IMR-90 (cell line): ENCODE data around the gene MYO1F. TPM values are rescaled to one million over a fixed set of nuclear protein-coding genes. Genes with fewer than 3 reads are reported as not detected.

ENCODE experiments used
- ATAC-seq: fragments of 200-7000 bp; cut with Tn5 transposase; 2 replicates; pipeline ENCODE4 v1.9.1; 2020; ENCODE audit warnings: low read depth, mild to moderate bottlenecking, moderate library complexity
- BruUV-seq: library from RNA; stranded (reverse); fragments of 400-500 nt; replicated peaks from 2 replicates; lab custom pipeline; 2021; lab: Mats Ljungman, UMichigan
- CTCF ChIA-PET: fragments of 300-600 bp; formaldehyde crosslinking; extraction: SDS; loops from one replicate; lab custom pipeline; 2021; ENCODE audit warnings: antibody characterized with exemption; lab: Yijun Ruan, JAX
- POLR2A ChIA-PET: fragments of 300-600 bp; sonication (Branson Sonifier 250); formaldehyde crosslinking; loops from one replicate; lab custom pipeline; 2022; ENCODE audit warnings: antibody characterized with exemption; ENCODE audit not compliant: unreplicated experiment; lab: Charles Lee
- DNase-seq: peaks from one replicate; pipeline ENCODE4 v3.0.0; 2013
- H2AFZ ChIP-seq: replicated peaks from 2 replicates; pipeline ENCODE3; 2013; ENCODE audit warnings: low read length, mild to moderate bottlenecking; ENCODE audit not compliant: poor library complexity
- H2AK5ac ChIP-seq: 2 replicates; pipeline ENCODE4 v1.6.1; 2013; ENCODE audit warnings: low read depth, low read length, inconsistent platforms
- H2AK9ac ChIP-seq: replicated peaks from 2 replicates; pipeline ENCODE3; 2013; ENCODE audit warnings: mild to moderate bottlenecking, low read depth, low read length, moderate library complexity; ENCODE audit not compliant: poor library complexity
- H2BK120ac ChIP-seq: 2 replicates; pipeline ENCODE4 v1.6.1; 2013; ENCODE audit warnings: low read depth, low read length, inconsistent platforms
- H2BK15ac ChIP-seq: 3 replicates; pipeline ENCODE4 v1.6.1; 2013; ENCODE audit warnings: low read depth, low read length, inconsistent platforms
- H2BK20ac ChIP-seq: 2 replicates; pipeline ENCODE4 v1.6.1; 2013; ENCODE audit warnings: low read depth, mild to moderate bottlenecking, inconsistent platforms, low read length, moderate library complexity
- H2BK5ac ChIP-seq: 2 replicates; pipeline ENCODE4 v1.6.1; 2013; ENCODE audit warnings: mild to moderate bottlenecking, low read depth, low read length, inconsistent platforms; ENCODE audit not compliant: poor library complexity, severe bottlenecking
- H3K14ac ChIP-seq: replicated peaks from 2 replicates; pipeline ENCODE4 v1.6.1; 2013; ENCODE audit warnings: low read depth, low read length, inconsistent platforms
- H3K18ac ChIP-seq: 2 replicates; pipeline ENCODE4 v1.6.1; 2013; ENCODE audit warnings: low read depth, low read length, control low read depth
- H3K23ac ChIP-seq: 2 replicates; pipeline ENCODE4 v1.6.1; 2013; ENCODE audit warnings: low read depth, low read length, inconsistent platforms
- H3K27ac ChIP-seq: 2 replicates; pipeline ENCODE4 v1.5.1; 2013; ENCODE audit warnings: mild to moderate bottlenecking, control low read depth, low read length; ENCODE audit not compliant: insufficient read depth
- H3K27me3 ChIP-seq: 2 replicates; pipeline ENCODE4 v1.6.1; 2013; ENCODE audit warnings: low read length; ENCODE audit not compliant: control insufficient read depth, insufficient read depth
- H3K36me3 ChIP-seq: 2 replicates; pipeline ENCODE4 v1.6.1; 2013; ENCODE audit warnings: low read length, mixed read lengths; ENCODE audit not compliant: control insufficient read depth, insufficient read depth
- H3K4ac ChIP-seq: 2 replicates; pipeline ENCODE4 v1.6.1; 2013; ENCODE audit warnings: low read depth, low read length, inconsistent platforms
- H3K4me1 ChIP-seq: 2 replicates; pipeline ENCODE4 v1.6.1; 2013; ENCODE audit warnings: low read length, mixed read lengths; ENCODE audit not compliant: control insufficient read depth, insufficient read depth
- H3K4me2 ChIP-seq: 2 replicates; pipeline ENCODE4 v1.6.1; 2013; ENCODE audit warnings: low read depth, mild to moderate bottlenecking, control low read depth, low read length, moderate library complexity
- H3K4me3 ChIP-seq: 2 replicates; pipeline ENCODE4 v1.5.1; 2013; ENCODE audit warnings: low read depth, mild to moderate bottlenecking, control low read depth, low read length, moderate library complexity; ENCODE audit not compliant: insufficient read depth
- H3K56ac ChIP-seq: 2 replicates; pipeline ENCODE4 v1.6.1; 2013; ENCODE audit warnings: low read length, inconsistent platforms; ENCODE audit not compliant: insufficient read depth; ENCODE audit errors: extremely low read depth
- H3K79me1 ChIP-seq, 2 experiments: 2 replicates each; pipeline ENCODE4 v1.6.1; 2013; ENCODE audit warnings: low read length in 2 of 2, inconsistent platforms in 1 of 2, low read depth in 1 of 2
- H3K9ac ChIP-seq: 2 replicates; pipeline ENCODE4 v1.6.1; 2013; ENCODE audit warnings: low read depth, low read length, control low read depth
- H3K9me1 ChIP-seq: 2 replicates; pipeline ENCODE4 v1.6.1; 2013; ENCODE audit warnings: low read length, inconsistent platforms; ENCODE audit not compliant: insufficient read depth
- H3K9me3 ChIP-seq: 2 replicates; pipeline ENCODE4 v1.6.1; 2013; ENCODE audit warnings: low read length; ENCODE audit not compliant: control insufficient read depth, insufficient read depth
- H4K20me1 ChIP-seq: 2 replicates; pipeline ENCODE4 v1.6.1; 2013; ENCODE audit warnings: low read length, inconsistent platforms; ENCODE audit not compliant: insufficient read depth
- H4K5ac ChIP-seq: 2 replicates; pipeline ENCODE4 v1.6.1; 2013; ENCODE audit warnings: mild to moderate bottlenecking, low read depth, low read length, control low read depth
- H4K8ac ChIP-seq, 2 experiments: 2 replicates each; pipeline ENCODE4 v1.6.1; 2013; ENCODE audit warnings: low read depth in 2 of 2, low read length in 2 of 2, control low read depth in 1 of 2, inconsistent platforms in 1 of 2
- H4K91ac ChIP-seq: 2 replicates; pipeline ENCODE4 v1.6.1; 2013; ENCODE audit warnings: low read depth, low read length, inconsistent platforms; ENCODE audit not compliant: insufficient read depth
- BHLHE40 ChIP-seq: fragments of 150-350 bp; IDR thresholded peaks from 2 replicates; pipeline ENCODE4 v1.6.1; 2016; ENCODE audit warnings: mild to moderate bottlenecking, low read depth, low read length
- CHD1 ChIP-seq: IDR thresholded peaks from 2 replicates; pipeline ENCODE4 v1.6.1; 2012; ENCODE audit warnings: low read depth, low read length, improper control_type of control experiment
- FOS ChIP-seq: fragments of 150-350 bp; IDR thresholded peaks from 2 replicates; pipeline ENCODE4 v1.6.1; 2016; ENCODE audit warnings: low read depth, low read length
- MAFK ChIP-seq: IDR thresholded peaks from 2 replicates; pipeline ENCODE4 v1.6.1; 2012; ENCODE audit warnings: low read depth, low read length, improper control_type of control experiment
- MAZ ChIP-seq: IDR thresholded peaks from 2 replicates; pipeline ENCODE4 v1.6.1; 2012; ENCODE audit warnings: low read depth, mild to moderate bottlenecking, low read length, improper control_type of control experiment, moderate library complexity, borderline replicate concordance
- MXI1 ChIP-seq: IDR thresholded peaks from 2 replicates; pipeline ENCODE4 v1.6.1; 2012; ENCODE audit warnings: low read depth, mild to moderate bottlenecking, low read length, moderate library complexity, borderline replicate concordance
- NFE2L2 ChIP-seq: fragments of 150-350 bp; IDR thresholded peaks from 2 replicates; pipeline ENCODE4 v1.6.1; 2016; ENCODE audit warnings: low read depth, mild to moderate bottlenecking, low read length
- POLR2A ChIP-seq: IDR thresholded peaks from 2 replicates; pipeline ENCODE4 v1.6.1; 2012; ENCODE audit warnings: mild to moderate bottlenecking, low read depth, low read length
- RAD21 ChIP-seq: IDR thresholded peaks from 2 replicates; pipeline ENCODE4 v1.6.1; 2012; ENCODE audit warnings: low read length, improper control_type of control experiment
- RCOR1 ChIP-seq: IDR thresholded peaks from 2 replicates; pipeline ENCODE4 v1.6.1; 2012; ENCODE audit warnings: mild to moderate bottlenecking, low read length, improper control_type of control experiment; ENCODE audit not compliant: insufficient replicate concordance
- RFX5 ChIP-seq: IDR thresholded peaks from 2 replicates; pipeline ENCODE4 v1.8.0; 2012; ENCODE audit warnings: low read depth, mild to moderate bottlenecking, low read length, moderate library complexity
- SMC3 ChIP-seq: fragments of 150-350 bp; IDR thresholded peaks from 2 replicates; pipeline ENCODE4 v1.6.1; 2016; ENCODE audit warnings: low read depth, mild to moderate bottlenecking, antibody characterized with exemption, low read length, moderate library complexity
- WGBS, 2 experiments: methylation state at CpG; one replicate each; pipeline versions ENCODE4 v1.1.5 to v1.1.7; 2013; ENCODE audit warnings: missing lambda C conversion rate in 2 of 2; ENCODE audit not compliant: insufficient read length in 1 of 2; ENCODE audit errors: extremely low coverage in 2 of 2; 5-methylcytosine and 5-hydroxymethylcytosine counted together
- dilution Hi-C: fragments of 300-500 bp; cut with HindIII; formaldehyde crosslinking; loops from one replicate; pipeline ENCODE4 v1.14.3; 2018; ENCODE audit warnings: low sequenced_read_pairs; ENCODE audit not compliant: unreplicated experiment
- in situ Hi-C: fragments of 300-500 bp; cut with MboI; formaldehyde crosslinking; loops from 3 replicates; pipeline ENCODE4 v1.14.3; 2019; ENCODE audit warnings: low sequenced_read_pairs, inconsistent platforms, mixed read lengths
- intact Hi-C: fragments of 100-400 bp; cut with micrococcal nuclease; formaldehyde crosslinking; loops from 2 replicates; pipeline ENCODE4 v1.10.0; 2022
- polyA plus RNA-seq, 3 experiments: library from polyadenylated mRNA; depleted of rRNA; stranded (reverse); fragments of >200 nt; gene quantifications; 2 replicates each; pipeline ENCODE4 v1.2.3, GENCODE V29; 2012; ENCODE audit warnings: low replicate concordance in 1 of 3
- total RNA-seq: library from RNA; depleted of rRNA; stranded (reverse); fragments of >200 nt; gene quantifications from 2 replicates; pipeline ENCODE4 v1.2.3, GENCODE V29; 2012
- TF ChIP-seq, protein P1 (sequence below): fragments of 150-350 bp; IDR thresholded peaks from 2 replicates; pipeline ENCODE4 v1.6.1; 2016; ENCODE audit warnings: low read depth, mild to moderate bottlenecking, low read length, moderate library complexity, borderline replicate concordance
- TF ChIP-seq, protein P2 (sequence below): fragments of 150-350 bp; IDR thresholded peaks from 2 replicates; pipeline ENCODE4 v1.6.1; 2017; ENCODE audit warnings: mild to moderate bottlenecking, antibody characterized with exemption, low read length, low read depth
- TF ChIP-seq, protein P3 (sequence below): conservative IDR thresholded peaks from 2 replicates; pipeline ENCODE4 v1.5.1; 2012; ENCODE audit warnings: mild to moderate bottlenecking, low read depth, low read length, improper control_type of control experiment

The MYO1F gene
- total and polyA plus RNA-seq, 2 of the 4 experiments (the other 2 are of a cell fraction) = 0.14 to 0.18 TPM

DNA sequence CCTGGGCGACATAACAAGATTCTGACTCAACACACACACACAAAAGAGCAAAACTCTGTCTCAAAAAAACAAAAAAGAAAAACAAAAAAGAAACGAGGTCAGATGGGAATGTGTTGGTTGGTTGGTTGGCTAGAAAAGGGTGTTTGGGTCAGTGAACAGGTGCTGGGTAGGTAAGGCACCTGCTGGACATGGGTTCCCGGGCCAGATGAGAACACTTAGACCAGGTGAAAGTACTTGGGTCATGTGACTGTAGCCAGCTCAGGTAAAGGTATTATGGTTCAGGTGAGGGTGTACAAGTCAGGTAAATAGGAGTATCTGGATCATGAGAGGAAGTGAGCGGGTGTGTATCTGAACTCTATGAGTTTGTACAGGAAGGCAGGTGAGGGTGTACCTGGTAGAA is 48.7 kb downstream of the MYO1F start:
- Histone ChIP-seq H3K27ac (no peak overlapping the region), H2AK9ac (no peak overlapping the region), H3K9me3 (no peaks in the 10 kb centered on the region), H4K8ac (no peak overlapping the region), H2BK15ac (no peak overlapping the region), H2AK5ac (no peak overlapping the region), H3K18ac (no peak overlapping the region), H3K36me3 (no peaks in the 10 kb centered on the region), H3K27me3 (no peaks in the 10 kb centered on the region), H3K4ac (no peak overlapping the region), H3K56ac (no peak overlapping the region), H3K4me2 (no peak overlapping the region), H3K14ac (no peak overlapping the region), H2AFZ (no peak overlapping the region), H3K4me1 (peaks cover 4% of the 10 kb centered on the region), H2BK20ac (no peak overlapping the region), H4K20me1 (peaks cover 24% of the 10 kb centered on the region; the same call in 1 of the 2 replicates), H4K91ac (no peak overlapping the region), H3K9me1 (peaks cover 27% of the 10 kb centered on the region), H3K23ac (no peak overlapping the region), H2BK5ac (no peak overlapping the region), H3K79me1 (peaks cover 24 to 32% of the 10 kb centered on the region in 2 experiments), H3K4me3 (no peak overlapping the region), H2BK120ac (no peak overlapping the region), H4K5ac (no peak overlapping the region), H3K9ac (no peak overlapping the region)
- in situ Hi-C loops (no loop called here), dilution Hi-C loops (no loop called here), intact Hi-C loops (no loop called here)
- ChIA-PET POLR2A (no interaction called here), CTCF (interaction anchor here (0.7 kb wide), 1 partner anchor 114 kb away, joined by 3 read pairs; no protein-coding TSS in a partner anchor)
- WGBS, 2 experiments = 81% methylated on average over 3 of the region's 4 CpGs; no CpG with 5 or more reads in 1 of the 2 experiments
- TF ChIP-seq CHD1 (no peak), RCOR1 (no peak), MAFK (no peak), SMC3 (no peak), MAZ (no peak), FOS (no peak), MXI1 (no peak), POLR2A (no peak), RFX5 (no peak), NFE2L2 (no peak), BHLHE40 (no peak), RAD21 (no peak)
- TF ChIP-seq, protein P1, sequence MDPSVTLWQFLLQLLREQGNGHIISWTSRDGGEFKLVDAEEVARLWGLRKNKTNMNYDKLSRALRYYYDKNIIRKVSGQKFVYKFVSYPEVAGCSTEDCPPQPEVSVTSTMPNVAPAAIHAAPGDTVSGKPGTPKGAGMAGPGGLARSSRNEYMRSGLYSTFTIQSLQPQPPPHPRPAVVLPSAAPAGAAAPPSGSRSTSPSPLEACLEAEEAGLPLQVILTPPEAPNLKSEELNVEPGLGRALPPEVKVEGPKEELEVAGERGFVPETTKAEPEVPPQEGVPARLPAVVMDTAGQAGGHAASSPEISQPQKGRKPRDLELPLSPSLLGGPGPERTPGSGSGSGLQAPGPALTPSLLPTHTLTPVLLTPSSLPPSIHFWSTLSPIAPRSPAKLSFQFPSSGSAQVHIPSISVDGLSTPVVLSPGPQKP = no peak
- TF ChIP-seq, protein P2, sequence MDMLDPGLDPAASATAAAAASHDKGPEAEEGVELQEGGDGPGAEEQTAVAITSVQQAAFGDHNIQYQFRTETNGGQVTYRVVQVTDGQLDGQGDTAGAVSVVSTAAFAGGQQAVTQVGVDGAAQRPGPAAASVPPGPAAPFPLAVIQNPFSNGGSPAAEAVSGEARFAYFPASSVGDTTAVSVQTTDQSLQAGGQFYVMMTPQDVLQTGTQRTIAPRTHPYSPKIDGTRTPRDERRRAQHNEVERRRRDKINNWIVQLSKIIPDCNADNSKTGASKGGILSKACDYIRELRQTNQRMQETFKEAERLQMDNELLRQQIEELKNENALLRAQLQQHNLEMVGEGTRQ = no peak
- TF ChIP-seq, protein P3, sequence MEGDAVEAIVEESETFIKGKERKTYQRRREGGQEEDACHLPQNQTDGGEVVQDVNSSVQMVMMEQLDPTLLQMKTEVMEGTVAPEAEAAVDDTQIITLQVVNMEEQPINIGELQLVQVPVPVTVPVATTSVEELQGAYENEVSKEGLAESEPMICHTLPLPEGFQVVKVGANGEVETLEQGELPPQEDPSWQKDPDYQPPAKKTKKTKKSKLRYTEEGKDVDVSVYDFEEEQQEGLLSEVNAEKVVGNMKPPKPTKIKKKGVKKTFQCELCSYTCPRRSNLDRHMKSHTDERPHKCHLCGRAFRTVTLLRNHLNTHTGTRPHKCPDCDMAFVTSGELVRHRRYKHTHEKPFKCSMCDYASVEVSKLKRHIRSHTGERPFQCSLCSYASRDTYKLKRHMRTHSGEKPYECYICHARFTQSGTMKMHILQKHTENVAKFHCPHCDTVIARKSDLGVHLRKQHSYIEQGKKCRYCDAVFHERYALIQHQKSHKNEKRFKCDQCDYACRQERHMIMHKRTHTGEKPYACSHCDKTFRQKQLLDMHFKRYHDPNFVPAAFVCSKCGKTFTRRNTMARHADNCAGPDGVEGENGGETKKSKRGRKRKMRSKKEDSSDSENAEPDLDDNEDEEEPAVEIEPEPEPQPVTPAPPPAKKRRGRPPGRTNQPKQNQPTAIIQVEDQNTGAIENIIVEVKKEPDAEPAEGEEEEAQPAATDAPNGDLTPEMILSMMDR = no peak
- ATAC-seq (no peak), DNase-seq (no peak)
- no TSS peak for BruUV-seq
